ENCODE data around the gene AMN1. TPM values are rescaled to one million over a fixed set of nuclear protein-coding genes. Genes with fewer than 3 reads are reported as not detected.

The AMN1 gene
- total RNA-seq, 1 experiment from 2014 or later, result 9.6 TPM

GRCh38 chr12:31655208-31655607 lies 73.6 kb downstream of the AMN1 start:
- Mint-ChIP-seq H3K4me3 (no peak overlapping the region), H3K27me3 (ENCODE audit: low read depth) (no peaks in the 10 kb centered on the region), H3K27ac (no peak overlapping the region), H3K36me3 (ENCODE audit: insufficient read depth in 1 of 3, low read depth in 3 of 3) (no peaks in the 10 kb centered on the region), H3K4me1 (peaks cover 9 to 15% of the 10 kb centered on the region in 2 experiments), H3K9me3 (no peaks in the 10 kb centered on the region)
- Histone ChIP-seq H4K8ac (replicated peaks; ENCODE audit: insufficient read length, low read depth, low read length) (no peak overlapping the region), H2BK12ac (ENCODE audit: insufficient read length, low read depth, low read length) (no peak overlapping the region), H2BK5ac (ENCODE audit: insufficient read length, low read length) (no peak overlapping the region), H3K4ac (ENCODE audit: low read depth, low read length) (no peak overlapping the region), H3K27me3 (ENCODE audit: insufficient read depth, low read length) (no peaks in the 10 kb centered on the region), H3K18ac (ENCODE audit: insufficient read length, low read depth, low read length) (no peak overlapping the region), H3K79me1 (ENCODE audit: insufficient read depth, low read depth, low read length, poor library complexity, severe bottlenecking) (no peaks in the 10 kb centered on the region), H3T11ph (ENCODE audit: low read length) (no peak overlapping the region), H4K91ac (ENCODE audit: insufficient read length, low read depth, low read length) (no peak overlapping the region), H3K79me2 (ENCODE audit: insufficient read depth, low read length) (no peaks in the 10 kb centered on the region), H2BK20ac (ENCODE audit: low read depth, low read length, poor library complexity, severe bottlenecking) (no peak overlapping the region), H2BK120ac (ENCODE audit: low read depth, low read length, poor library complexity, severe bottlenecking) (no peak overlapping the region), H2BK15ac (ENCODE audit: low read depth, low read length) (no peak overlapping the region), H3K14ac (ENCODE audit: insufficient read depth, low read length) (no peak overlapping the region), H3K9ac (ENCODE audit: extremely low read depth, insufficient read length, low read length) (no peak overlapping the region), H3K4me2 (ENCODE audit: insufficient read depth, insufficient read length, low read length) (no peak overlapping the region), H3K23me2 (ENCODE audit: insufficient read length, low read depth, low read length, poor library complexity, severe bottlenecking) (peaks cover 3% of the 10 kb centered on the region), H3K4me1 (ENCODE audit: insufficient read depth, low read length) (no peaks in the 10 kb centered on the region), H4K5ac (ENCODE audit: insufficient read length, low read depth, low read length) (no peak overlapping the region), H2AFZ (ENCODE audit: low read length) (no peak overlapping the region), H4K20me1 (ENCODE audit: control insufficient read depth, insufficient read depth, insufficient read length) (no peaks in the 10 kb centered on the region), H3K27ac (ENCODE audit: insufficient read length, low read depth, low read length) (no peak overlapping the region), H3K9me3 (ENCODE audit: control insufficient read depth, low read depth, low read length) (no peaks in the 10 kb centered on the region), H2AK5ac (ENCODE audit: insufficient read length, low read length) (no peak overlapping the region), H3K23ac (ENCODE audit: insufficient read length, low read depth, low read length) (no peak overlapping the region), H3K56ac (ENCODE audit: insufficient read length, low read depth, low read length) (no peak overlapping the region)
- no CpG with 5 or more reads among the region's 4 CpGs for WGBS (ENCODE audit: extremely low coverage, insufficient read length, low lambda C conversion rate)
- no peak for TF ChIP-seq CTCF (conservative IDR thresholded peaks at IDR 0.05)
- no peak for DNase-seq

All from H9 (cell line).